Heart right ventricle (tissue), 16 donors: ENCODE results near the gene TMEM72. TPM values are rescaled to one million over a fixed set of nuclear protein-coding genes. Genes with fewer than 3 reads are reported as not detected.

Experiments
- ATAC-seq, 8 donors: fragments of 200-7000 bp; cut with Tn5 transposase; one replicate each; pipeline ENCODE4 v1.9.1; 2020; ENCODE audit warnings: mild to moderate bottlenecking in 8 of 8, moderate library complexity in 8 of 8, moderate number of reproducible peaks in 1 of 8
- DNase-seq, 2 donors: peaks; one replicate each; pipeline ENCODE4 v3.0.0-alpha.2; 2020
- H3K27ac ChIP-seq, 10 donors: fragments of 200-600 bp; sonication (generic) in 2 of 10; one replicate each; pipeline versions ENCODE4 v1.5.0 to v1.8.0; 2020 to 2022; ENCODE audit warnings: mild to moderate bottlenecking in 3 of 10
- H3K27me3 ChIP-seq, 7 donors: fragments of 200-600 bp; one replicate each; pipeline ENCODE4 v1.8.0; 2021 to 2022; ENCODE audit warnings: mild to moderate bottlenecking in 2 of 7
- H3K36me3 ChIP-seq, 9 donors: fragments of 200-600 bp; sonication (generic) in 1 of 9; one replicate each; pipeline versions ENCODE4 v1.5.0 to v1.8.0; 2020 to 2022; ENCODE audit warnings: mild to moderate bottlenecking in 2 of 9
- H3K4me1 ChIP-seq, 9 donors: fragments of 200-600 bp; sonication (generic) in 1 of 9; one replicate each; pipeline versions ENCODE4 v1.5.0 to v1.8.0; 2020 to 2022; ENCODE audit warnings: mild to moderate bottlenecking in 4 of 9
- H3K4me3 ChIP-seq, 10 donors: fragments of 200-600 bp; sonication (generic) in 2 of 10; one replicate each; pipeline versions ENCODE4 v1.5.0 to v1.8.0; 2020 to 2022; ENCODE audit warnings: mild to moderate bottlenecking in 7 of 10, moderate library complexity in 2 of 10
- H3K9me3 ChIP-seq, 11 donors: fragments of 200-600 bp in 10 of 11; sonication (generic) in 2 of 11; one replicate each; pipeline versions ENCODE4 v1.5.0 to v1.8.0; 2013 to 2022; ENCODE audit warnings: mild to moderate bottlenecking in 2 of 11, control low read depth in 1 of 11, moderate library complexity in 1 of 11
- WGBS, 2 donors: extraction: QIAGEN DNeasy Blood & Tissue Kit; methylation state at CpG; one replicate each; pipeline ENCODE4 v1.1.7; 2013; ENCODE audit warnings: inconsistent platforms in 1 of 2; 5-methylcytosine and 5-hydroxymethylcytosine counted together
- intact Hi-C, 10 donors: fragments of 100-400 bp; cut with DNase I; formaldehyde crosslinking; loops; one replicate each; pipeline versions ENCODE4 v1.11.1 to v1.14.2; 2022
- polyA plus RNA-seq, 2 donors: library from polyadenylated mRNA; stranded (reverse); fragments of 200-250 nt; gene quantifications; one replicate each; pipeline ENCODE4 v1.2.3, GENCODE V29; 2013
- total RNA-seq, 10 donors: library from RNA; stranded (reverse); fragmentation: NEBNext Ultra II Directional in 3 of 10; extraction: Animal tissue kit (Norgen Biotek cat#: 25700) in 3 of 10; gene quantifications; one replicate each; pipeline versions ENCODE4 v1.2.1 to v1.2.4, GENCODE V29; 2021 to 2023
- TF ChIP-seq, protein P1 (sequence below), 9 donors: fragments of 200-600 bp; sonication (generic) in 2 of 9; IDR thresholded peaks; one replicate each; pipeline versions ENCODE4 v1.5.0 to v1.8.0; 2021 to 2022; ENCODE audit warnings: antibody characterized with exemption in 9 of 9, mild to moderate bottlenecking in 5 of 9, moderate library complexity in 1 of 9
- donor health status: Arrhythmogenic right ventricular cardiomyopathy.
- donor health status: ischemic (EF 13 %, LVEDD 7.1; RV severe dilation, severe dysfunction).
- donor health status: healthy with polysubstance abuse.
- donor health status: DM: no; HTN: yes; CAD: no.
- donor health status: DM: no; HTN: no; CAD: no.
- donor health status: ischemic (EF 25% LVEDD 6.9; RV normal size, moderate dysfunction).
- donor health status: ischemic (EF 25% LVEDD 5.7; RV mildly dilated, moderate dysfunction).
- donor health status: healthy.
- donor health status: DM: yes; HTN: yes; CAD: no.
- donor health status: Ischemic cardiomyopathy.
- donor health status: ischemic (EF 35%, LVEDD 5.7; RV mildly dilated, moderate dysfunction).
- donor health status: nonischemic (EF 11% LVEDD 7.7; RV severe dilation, severe dysfunction).
- donor health status: DM: yes; HTN: yes; CAD: no.
- donor health status: PGD.
- donor health status: ischemic (EF 29% LVEDD 5.4; RV normal size, mild dysfunction).
- donor health status: nonischemic (EF 23%, LVEDD 6.1; RV moderate dilation, normal function).

Gene TMEM72
- total and polyA plus RNA-seq, 12 donors: 0.17 to 0.22 TPM; not detected in 10

DNA sequence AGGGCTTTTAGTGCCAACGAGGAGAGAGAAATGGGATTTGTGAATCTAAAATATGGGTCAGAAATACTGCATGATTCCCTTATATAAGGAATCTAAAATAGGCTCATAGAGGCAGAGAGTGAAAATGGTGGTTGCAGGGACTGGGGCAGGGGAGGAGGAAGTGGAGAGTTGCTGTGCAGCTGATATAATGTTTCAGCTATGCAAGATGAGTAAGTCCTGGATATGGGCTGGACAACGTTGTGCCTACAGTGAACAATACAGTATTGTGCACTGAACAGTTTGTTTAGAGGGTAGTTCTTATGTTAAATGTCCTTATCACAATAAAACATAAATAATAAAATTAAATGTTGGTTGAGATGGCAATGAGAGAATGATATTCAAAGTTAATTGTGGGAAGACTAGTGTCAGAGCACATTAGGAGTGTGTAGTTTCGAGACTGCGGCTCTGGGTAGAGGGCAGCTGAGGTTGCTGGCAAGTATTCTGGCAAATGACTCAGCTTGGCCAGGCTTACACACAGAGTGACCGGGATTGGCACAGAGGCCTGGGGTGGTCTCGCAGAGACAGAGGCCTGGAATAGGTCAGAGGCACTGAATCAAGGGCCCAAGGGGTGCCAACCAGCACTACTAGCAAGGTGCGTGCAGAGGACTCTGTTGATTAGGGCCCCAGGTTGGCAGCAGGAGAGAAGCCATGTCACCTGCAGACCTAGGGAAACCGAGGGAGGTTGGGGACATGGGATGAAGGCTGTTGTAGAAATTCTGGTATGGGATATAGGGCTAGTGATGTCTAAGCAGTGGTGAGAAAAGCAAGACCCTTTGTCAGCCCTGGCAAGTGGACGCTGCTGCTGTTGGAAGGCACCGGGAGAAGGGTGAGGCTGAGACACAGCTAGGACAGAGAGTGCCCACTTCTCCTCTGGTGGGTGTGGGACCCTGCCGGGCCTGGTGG is 70.3 kb downstream of the TMEM72 start:
- intact Hi-C loops: no loop called here
- peaks cover 0 to 62% (median 24%) of the 10 kb centered on the region in 9 donors for H3K36me3 ChIP-seq
- TF ChIP-seq, protein P1, sequence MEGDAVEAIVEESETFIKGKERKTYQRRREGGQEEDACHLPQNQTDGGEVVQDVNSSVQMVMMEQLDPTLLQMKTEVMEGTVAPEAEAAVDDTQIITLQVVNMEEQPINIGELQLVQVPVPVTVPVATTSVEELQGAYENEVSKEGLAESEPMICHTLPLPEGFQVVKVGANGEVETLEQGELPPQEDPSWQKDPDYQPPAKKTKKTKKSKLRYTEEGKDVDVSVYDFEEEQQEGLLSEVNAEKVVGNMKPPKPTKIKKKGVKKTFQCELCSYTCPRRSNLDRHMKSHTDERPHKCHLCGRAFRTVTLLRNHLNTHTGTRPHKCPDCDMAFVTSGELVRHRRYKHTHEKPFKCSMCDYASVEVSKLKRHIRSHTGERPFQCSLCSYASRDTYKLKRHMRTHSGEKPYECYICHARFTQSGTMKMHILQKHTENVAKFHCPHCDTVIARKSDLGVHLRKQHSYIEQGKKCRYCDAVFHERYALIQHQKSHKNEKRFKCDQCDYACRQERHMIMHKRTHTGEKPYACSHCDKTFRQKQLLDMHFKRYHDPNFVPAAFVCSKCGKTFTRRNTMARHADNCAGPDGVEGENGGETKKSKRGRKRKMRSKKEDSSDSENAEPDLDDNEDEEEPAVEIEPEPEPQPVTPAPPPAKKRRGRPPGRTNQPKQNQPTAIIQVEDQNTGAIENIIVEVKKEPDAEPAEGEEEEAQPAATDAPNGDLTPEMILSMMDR (IDR thresholded peaks at IDR 0.05): no peak
- H3K4me1 ChIP-seq: peaks cover 63 to 100% (median 95%) of the 10 kb centered on the region in 9 donors
- DNase-seq (no peak), ATAC-seq (peak; percentile 24 to 63 (median 44))
- peak overlapping the region; percentile 74 to 97 (median 91) for H3K27ac ChIP-seq
- H3K4me3 ChIP-seq: no peak overlapping the region
- 42% methylated on average over 11 of the region's 11 CpGs for WGBS, 2 donors
- H3K27me3 ChIP-seq: no peaks in the 10 kb centered on the region
- H3K9me3 ChIP-seq: no peaks in the 10 kb centered on the region

- Histone ChIP-seq H3K27ac (peak overlapping the region; percentile 74 to 97 (median 91)), H3K9me3 (no peaks in the 10 kb centered on the region), H3K27me3 (no peaks in the 10 kb centered on the region), H3K36me3 (peaks cover 0 to 62% (median 18%) of the 10 kb centered on the region in 9 donors), H3K4me3 (peak overlapping the region in 1 of 10 donors; percentile 0), H3K4me1 (peaks cover 58 to 98% (median 92%) of the 10 kb centered on the region in 9 donors)
- 23 to 35% methylated on average over 9 of the region's 9 CpGs for WGBS, 2 donors
- ATAC-seq (peak in 7 of 8 donors; percentile 31 to 58 (median 44)), DNase-seq (peak in 1 of 2 donors; percentile 67)
- TF ChIP-seq, protein P1 (IDR thresholded peaks at IDR 0.05): no peak
- intact Hi-C loops: no loop called here
Measured at GRCh38 chr10:44982114-44982460, 71.0 kb downstream of the TMEM72 start.

DNA sequence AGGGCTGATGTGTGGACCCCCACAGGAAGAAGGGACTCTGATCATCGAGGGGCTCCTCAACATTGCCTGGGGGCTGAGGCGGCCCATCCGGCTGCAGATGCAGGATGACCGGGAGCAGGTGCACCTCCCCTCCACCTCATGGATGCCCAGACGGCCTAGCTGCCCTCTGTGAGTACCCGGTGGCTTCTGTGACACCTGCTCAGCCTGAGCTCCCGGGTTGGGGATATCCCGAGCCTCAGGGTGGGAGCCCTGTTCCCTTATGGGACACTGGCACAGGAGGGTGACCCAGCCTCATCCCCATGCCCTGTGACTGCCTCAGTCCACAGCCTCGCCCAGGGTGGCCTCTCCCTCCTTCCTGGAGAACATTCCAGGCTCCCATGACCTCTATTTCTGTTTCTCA is 71.4 kb downstream of the TMEM72 start:
- DNase-seq (no peak), ATAC-seq (no peak)
- H3K27ac ChIP-seq: peak overlapping the region; percentile 74 to 97 (median 91)
- intact Hi-C loops: no loop called here
- 78 to 87% methylated on average over 9 of the region's 9 CpGs for WGBS, 2 donors
- no peaks in the 10 kb centered on the region for H3K27me3 ChIP-seq
- H3K4me1 ChIP-seq: peaks cover 58 to 98% (median 88%) of the 10 kb centered on the region in 9 donors
- TF ChIP-seq, protein P1 (IDR thresholded peaks at IDR 0.05): no peak
- no peaks in the 10 kb centered on the region for H3K9me3 ChIP-seq
- H3K36me3 ChIP-seq: peaks cover 0 to 62% (median 14%) of the 10 kb centered on the region in 9 donors
- peak overlapping the region in 1 of 10 donors; percentile 0 for H3K4me3 ChIP-seq

GRCh38 chr10:44983066-44983894 is 72.1 kb downstream of the TMEM72 start:
- H3K9me3 ChIP-seq: no peaks in the 10 kb centered on the region
- intact Hi-C loops: no loop called here
- peaks cover 0 to 62% (median 11%) of the 10 kb centered on the region in 9 donors for H3K36me3 ChIP-seq
- no peak overlapping the region for H3K4me3 ChIP-seq
- H3K27me3 ChIP-seq: no peaks in the 10 kb centered on the region
- no peak for DNase-seq
- TF ChIP-seq, protein P1 (IDR thresholded peaks at IDR 0.05): no peak
- WGBS, 2 donors: 80 to 86% methylated on average over 13 of the region's 13 CpGs
- peak overlapping the region; percentile 64 to 97 (median 91) for H3K27ac ChIP-seq
- no peak for ATAC-seq
- H3K4me1 ChIP-seq: peaks cover 58 to 90% (median 80%) of the 10 kb centered on the region in 9 donors
